GM12891 (cell line): Measurements from ENCODE around the gene CLVS2.

Experiments
- DNase-seq: peaks from one replicate; pipeline ENCODE4 v3.0.0; 2011; ENCODE audit warnings: low spot score; ENCODE audit not compliant: insufficient read length
- FAIRE-seq: peaks from 2 replicates; lab custom pipeline; 2011; peaks lifted over from hg19 to GRCh38; lab: Jason Lieb, UNC
- PAX5 ChIP-seq: IDR thresholded peaks from 2 replicates; pipeline ENCODE4 v1.6.1; 2011; ENCODE audit warnings: low read length, moderate library complexity, mild to moderate bottlenecking; ENCODE audit not compliant: insufficient read depth, severe bottlenecking
- POLR2A ChIP-seq: IDR thresholded peaks from 2 replicates; pipeline ENCODE4 v1.6.1; 2011; ENCODE audit warnings: low read depth, low read length, control low read depth
- POLR2AphosphoS5 ChIP-seq: IDR thresholded peaks from 2 replicates; pipeline ENCODE4 v1.6.1; 2011; ENCODE audit warnings: low read depth, low read length, control low read depth
- POU2F2 ChIP-seq: IDR thresholded peaks from 2 replicates; pipeline ENCODE4 v1.6.1; 2011; ENCODE audit warnings: low read depth, mild to moderate bottlenecking, control low read depth, low read length, moderate library complexity
- SPI1 ChIP-seq: IDR thresholded peaks from 2 replicates; pipeline ENCODE4 v1.6.1; 2011; ENCODE audit warnings: low read depth, low read length, control low read depth
- TAF1 ChIP-seq: IDR thresholded peaks from 2 replicates; pipeline ENCODE4 v1.6.1; 2011; ENCODE audit warnings: low read depth, low read length, control low read depth

CLVS2 gene

GRCh38 chr6:123094795-123095194 is 98.8 kb downstream of the CLVS2 start:
- TF ChIP-seq SPI1 (no peak), TAF1 (no peak), PAX5 (no peak), POLR2A (no peak), POU2F2 (no peak), POLR2AphosphoS5 (no peak)
- DNase-seq (no peak), FAIRE-seq (no peak)

- FAIRE-seq (no peak), DNase-seq (no peak)
- no peak for TF ChIP-seq SPI1
- no peak for TF ChIP-seq PAX5
- TF ChIP-seq POLR2AphosphoS5, result no peak
- TF ChIP-seq TAF1, result no peak
- no peak for TF ChIP-seq POU2F2
- TF ChIP-seq POLR2A, result no peak
Observed at GRCh38 chr6:123105561-123105960, 109.5 kb downstream of the CLVS2 start.

- TF ChIP-seq POLR2A, result no peak
- TF ChIP-seq POU2F2, result no peak
- TF ChIP-seq PAX5, result no peak
- no peak for TF ChIP-seq SPI1
- no peak for TF ChIP-seq POLR2AphosphoS5
- no peak for TF ChIP-seq TAF1
- FAIRE-seq, result no peak
- no peak for DNase-seq
Observed at GRCh38 chr6:123116370-123116769, 120.3 kb downstream of the CLVS2 start.

GRCh38 chr6:123117145-123117908 is 121.3 kb downstream of the CLVS2 start:
- no peak for TF ChIP-seq POU2F2
- TF ChIP-seq POLR2A, result no peak
- TF ChIP-seq POLR2AphosphoS5, result no peak
- TF ChIP-seq PAX5, result no peak
- no peak for TF ChIP-seq TAF1
- no peak for TF ChIP-seq SPI1
- DNase-seq (no peak), FAIRE-seq (no peak)

GRCh38 chr6:123118811-123119210 is 122.8 kb downstream of the CLVS2 start:
- FAIRE-seq (no peak), DNase-seq (no peak)

More at GRCh38 chr6:123118811-123119210, 122.8 kb downstream of the CLVS2 start:
- TF ChIP-seq POLR2A (no peak), SPI1 (no peak), POU2F2 (no peak), PAX5 (no peak), POLR2AphosphoS5 (no peak), TAF1 (no peak)
